Measurements from ENCODE around the gene PRDX3.
"Not testable (repeated sequence)": the region's sequence is repeated elsewhere in the genome, so short reads cannot be mapped to it uniquely, and the experiment has no call there.

The PRDX3 gene

DNA sequence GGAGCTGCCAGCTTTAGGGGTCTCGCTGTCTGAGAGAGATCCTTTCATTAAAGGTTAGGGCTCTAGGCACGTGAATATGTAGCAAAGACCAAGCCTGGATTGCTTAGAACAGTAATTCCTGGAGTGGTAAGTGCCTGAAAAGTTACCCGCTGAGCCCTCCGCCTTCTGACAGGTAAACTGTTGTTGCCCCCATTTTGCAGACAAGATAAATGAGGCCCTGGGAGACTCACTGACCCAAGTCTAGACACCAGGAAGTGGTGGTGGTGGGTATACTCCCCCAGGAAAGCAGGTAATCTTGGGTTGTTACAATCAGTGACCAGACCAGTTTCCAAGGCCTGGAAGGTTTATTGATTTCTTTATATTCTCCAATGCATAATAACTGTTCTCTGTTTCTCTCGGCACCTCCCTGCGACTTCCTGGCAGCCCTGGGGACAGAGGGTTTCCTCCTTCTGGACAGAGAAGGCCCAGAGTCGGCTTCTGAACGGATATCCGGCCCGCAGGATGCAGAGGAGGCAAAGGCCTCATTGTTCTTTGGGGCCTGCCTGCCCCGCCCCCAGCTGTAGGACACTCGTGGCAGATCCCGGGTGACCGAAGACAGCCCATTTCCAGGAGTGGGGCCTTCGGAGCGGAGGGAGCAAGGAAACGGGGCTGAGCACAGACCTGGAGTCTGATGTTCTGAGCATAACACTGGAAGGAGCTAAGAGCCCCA lies 27.4 kb upstream of the PRDX3 start:
- DNase-seq: peak; percentile 57

DNA sequence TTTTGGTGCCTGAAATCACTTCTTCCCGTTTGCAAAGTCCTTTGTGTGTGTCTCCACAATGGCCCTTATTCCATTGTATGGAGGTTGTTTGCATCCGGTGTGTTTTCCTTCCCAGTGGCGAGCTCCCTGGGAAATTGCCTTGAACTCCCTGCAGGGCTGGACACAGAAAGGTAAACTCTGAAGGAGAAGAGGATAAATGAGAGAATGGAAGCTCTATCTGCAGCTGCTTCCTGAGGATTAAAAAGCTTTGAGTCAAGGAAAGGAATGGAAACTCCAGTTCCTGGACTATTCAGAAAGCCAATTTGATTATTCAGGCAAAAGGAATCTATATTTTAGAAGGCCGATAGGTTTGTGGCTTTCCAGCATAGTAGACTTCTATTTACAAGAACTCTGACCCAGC lies 24.4 kb upstream of the PRDX3 start:
- DNase-seq: no peak

- DNase-seq: no peak
These were observed 22.6 kb upstream of the PRDX3 start for GRCh38 chr10:119201233-119201632.

DNA sequence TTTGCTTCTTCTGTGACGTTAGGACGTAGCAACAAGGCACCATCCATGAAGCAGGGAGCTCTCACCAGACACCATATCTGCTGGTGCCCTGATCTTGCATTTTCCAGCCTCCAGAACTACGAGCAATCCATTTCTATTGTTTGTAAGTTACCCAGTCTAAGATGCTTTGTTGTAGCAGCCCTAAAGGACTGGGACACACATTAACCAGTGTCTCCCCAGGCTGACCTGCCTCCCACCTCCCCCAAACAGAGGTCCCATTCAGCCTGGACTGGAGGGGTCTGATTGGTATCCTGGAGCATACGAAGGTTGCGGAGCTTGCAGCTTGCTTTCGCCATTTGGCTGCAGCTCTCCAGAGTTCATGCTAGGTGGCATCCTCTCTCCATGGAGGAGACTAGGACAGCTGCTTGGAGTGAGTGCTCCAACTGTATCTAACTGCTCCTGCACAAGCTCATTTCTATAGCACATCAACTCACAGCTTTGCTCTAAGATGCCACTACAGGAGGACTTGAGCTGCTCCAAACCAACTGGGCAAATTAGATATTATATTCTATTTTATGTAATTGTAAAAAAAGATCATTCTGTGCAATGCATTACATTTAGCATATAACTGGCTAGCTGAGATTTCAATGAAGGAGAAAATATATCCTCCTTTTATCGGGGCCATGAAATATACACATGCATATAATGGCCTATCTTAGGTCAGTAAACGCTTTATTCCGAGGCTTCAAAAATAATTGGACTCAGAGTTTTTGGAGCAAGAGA lies 20.8 kb upstream of the PRDX3 start:
- DNase-seq: no peak

- DNase-seq: peak; percentile 33
These were observed 19.8 kb upstream of the PRDX3 start for GRCh38 chr10:119198438-119198837.

- no peak for DNase-seq
These were observed 19.3 kb upstream of the PRDX3 start for GRCh38 chr10:119197921-119198320.

GRCh38 chr10:119191881-119192280 lies 13.3 kb upstream of the PRDX3 start:
- no peak for DNase-seq

- DNase-seq: no peak
These were observed 12.6 kb upstream of the PRDX3 start for GRCh38 chr10:119190954-119191785.

- DNase-seq: no peak
These were observed 11.7 kb upstream of the PRDX3 start for GRCh38 chr10:119190353-119190752.

- DNase-seq: no peak
These were observed 11.2 kb upstream of the PRDX3 start for GRCh38 chr10:119189811-119190282.

- no peak for DNase-seq
These were observed 5.2 kb upstream of the PRDX3 start for GRCh38 chr10:119183664-119184412.

DNA sequence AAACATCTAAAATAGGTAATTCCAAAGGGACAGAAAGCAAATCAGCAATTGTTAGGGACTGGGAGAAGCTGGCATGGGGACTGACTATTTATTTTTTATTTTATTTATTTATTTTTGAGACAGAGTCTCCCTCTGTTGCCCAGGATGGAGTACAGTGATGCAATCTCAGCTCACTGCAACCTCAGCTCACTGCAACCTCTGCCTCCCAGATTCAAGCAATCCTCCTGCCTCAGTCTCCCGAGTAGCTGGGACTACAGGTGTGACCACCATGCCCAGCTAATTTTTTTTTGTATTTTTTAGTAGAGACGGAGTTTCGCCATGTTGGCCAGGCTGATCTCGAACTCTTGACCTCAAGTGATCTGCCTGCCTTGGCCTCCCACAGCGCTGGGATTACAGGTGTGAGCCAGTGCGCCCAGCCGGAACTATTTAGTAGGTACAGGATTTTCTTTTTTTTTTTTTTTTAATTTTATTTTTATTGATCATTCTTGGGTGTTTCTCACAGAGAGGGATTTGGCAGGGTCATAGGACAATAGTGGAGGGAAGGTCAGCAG lies 2.3 kb upstream of the PRDX3 start:
- DNase-seq: not testable (repeated sequence)

DNA sequence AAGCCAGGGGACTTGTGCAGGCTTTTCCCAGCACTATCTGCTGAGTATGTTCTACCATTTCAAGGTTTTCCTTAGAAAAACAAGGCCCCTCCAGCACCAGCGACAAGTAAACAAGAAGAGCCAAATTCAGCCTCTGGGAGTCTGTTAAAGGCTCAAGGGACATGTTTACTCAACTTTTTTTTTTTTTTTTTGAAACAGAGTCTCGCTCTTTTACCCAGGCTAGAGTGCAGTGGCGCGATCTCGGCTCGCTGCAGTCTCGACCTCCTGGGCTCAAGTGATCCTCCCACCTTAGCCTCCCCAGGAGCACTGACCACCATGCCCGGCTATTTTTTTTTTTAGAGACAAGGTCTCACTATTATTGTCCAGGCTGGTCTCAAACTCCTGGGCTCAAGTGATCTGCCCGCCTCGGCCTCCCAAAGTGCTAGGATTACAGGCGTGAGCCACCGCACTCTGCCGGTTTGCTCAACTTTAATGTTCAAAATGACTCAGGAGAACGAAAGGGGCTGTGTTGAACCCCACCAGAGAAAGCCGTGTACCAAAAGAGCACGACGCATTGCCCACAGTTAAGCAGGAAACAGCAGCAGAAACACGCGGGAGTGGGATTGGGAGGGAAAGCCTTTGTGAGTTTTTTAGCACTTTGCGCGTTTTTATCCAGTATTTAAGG lies 772 bp downstream of the PRDX3 start:
- peak; percentile 50 for DNase-seq

DNA sequence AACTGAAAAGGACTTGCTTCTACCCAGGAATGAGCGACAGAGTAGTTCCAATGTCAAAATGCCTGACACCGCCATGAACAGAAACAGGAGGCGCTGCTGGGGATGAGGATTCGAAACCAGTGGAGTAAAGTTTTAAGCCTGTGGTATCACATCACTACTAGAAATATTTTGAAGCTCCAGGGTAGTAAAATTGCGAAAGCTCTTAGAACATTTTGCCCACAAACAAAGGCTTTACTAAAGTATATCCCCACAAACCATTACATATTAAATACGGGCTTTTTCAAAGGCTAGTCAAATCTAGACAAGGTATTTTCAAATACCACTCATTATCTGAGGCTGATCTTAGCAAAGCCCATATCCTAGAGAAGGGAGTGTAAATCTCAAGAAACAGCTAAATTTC lies 2.4 kb downstream of the PRDX3 start:
- DNase-seq: no peak

GRCh38 chr10:119174109-119174508 lies 4.5 kb downstream of the PRDX3 start:
- no peak for DNase-seq

DNA sequence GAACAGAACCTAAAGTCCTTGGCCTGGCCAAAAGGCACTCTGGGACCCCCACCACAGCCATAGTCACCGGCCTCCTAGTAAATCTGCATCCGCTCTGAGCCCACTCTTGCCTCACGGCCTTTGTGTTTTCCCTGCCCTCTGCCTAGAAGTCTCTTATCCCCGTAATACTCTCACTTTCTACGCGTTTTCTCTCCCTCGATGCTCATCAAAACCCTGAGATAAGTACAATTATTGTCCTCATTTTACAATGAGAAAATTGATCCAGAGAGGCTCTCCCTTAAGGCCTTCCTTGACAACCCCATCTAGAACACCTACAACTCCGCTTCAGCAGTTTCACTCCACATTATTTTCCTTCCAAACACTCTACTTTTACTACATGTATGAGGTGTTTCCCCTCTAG lies 11.6 kb downstream of the PRDX3 start:
- no peak for DNase-seq

DNA sequence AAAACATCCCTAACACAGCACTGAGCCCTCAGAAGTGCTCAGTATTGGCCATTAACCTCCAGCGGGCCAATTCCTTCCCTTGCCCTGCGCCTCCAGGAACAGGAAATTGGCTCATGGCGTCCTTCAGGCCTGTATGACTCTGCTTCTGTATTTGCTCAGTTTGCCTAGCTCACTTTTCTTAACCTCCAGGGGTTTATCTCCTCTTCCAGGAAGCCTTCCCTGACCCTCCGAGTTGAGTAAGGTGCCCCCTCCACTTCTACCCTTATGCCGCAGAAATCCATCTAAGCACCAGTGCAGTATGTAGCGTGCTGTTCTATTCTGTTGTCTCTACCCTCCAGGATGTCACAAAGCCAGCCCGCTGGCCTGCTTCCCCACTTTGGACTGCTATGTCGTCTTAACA lies 12.0 kb downstream of the PRDX3 start:
- DNase-seq: no peak

- no peak for DNase-seq
These were observed 12.5 kb downstream of the PRDX3 start for GRCh38 chr10:119166118-119166500.

DNA sequence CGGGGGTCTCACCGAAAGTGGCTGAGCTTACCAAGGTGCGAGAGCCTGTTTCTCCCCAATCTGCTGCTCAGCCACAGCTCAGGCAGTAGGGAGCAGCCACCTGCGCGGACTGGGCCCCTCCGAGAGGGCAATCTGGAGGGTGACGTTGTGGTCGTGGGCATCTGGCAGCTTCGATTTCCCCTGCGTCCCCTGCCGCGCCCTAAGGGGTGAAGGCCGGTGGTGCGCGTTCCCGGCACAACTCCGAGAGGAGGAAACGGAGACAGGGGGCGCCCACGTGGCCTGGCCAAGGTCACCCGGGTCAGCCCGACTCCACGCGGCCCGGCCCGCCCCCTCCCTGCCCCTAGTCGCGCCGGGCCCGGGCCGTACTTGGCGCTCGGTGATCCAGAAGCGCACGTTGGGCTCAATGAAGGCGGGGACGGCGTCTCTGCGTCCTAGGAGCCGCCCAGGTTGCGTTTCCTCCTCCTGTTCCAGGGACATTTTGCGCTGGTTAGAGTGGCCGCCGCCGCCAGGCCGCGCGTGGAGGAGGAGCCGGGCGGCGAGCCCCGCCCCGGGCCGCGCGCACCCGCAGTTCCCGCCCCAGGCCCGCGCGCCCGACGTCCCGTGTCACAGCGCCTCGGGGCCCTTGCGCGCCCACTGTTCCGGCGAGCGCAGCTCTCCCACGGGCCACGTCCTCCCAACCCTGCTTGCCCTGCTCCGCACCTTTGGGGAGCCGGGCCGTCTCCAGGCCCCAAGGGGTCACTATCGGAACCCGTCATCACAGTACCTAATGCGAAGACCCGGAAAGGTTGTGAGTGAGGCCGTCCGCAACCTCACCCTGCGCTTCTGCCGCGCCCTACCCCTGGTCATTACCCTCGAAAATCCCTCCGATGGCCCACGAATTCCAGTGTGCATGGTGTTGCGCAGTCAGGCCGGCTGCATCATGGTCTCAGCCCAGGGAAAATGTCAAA lies 13.2 kb downstream of the PRDX3 start, which contains the start of gene SFXN4:
Gene SFXN4 (minus strand): TSS at position 544 of the 947 bp plus-strand sequence. CDS start 67 bp downstream, at position 477.
- DNase-seq: peak; percentile 83

DNA sequence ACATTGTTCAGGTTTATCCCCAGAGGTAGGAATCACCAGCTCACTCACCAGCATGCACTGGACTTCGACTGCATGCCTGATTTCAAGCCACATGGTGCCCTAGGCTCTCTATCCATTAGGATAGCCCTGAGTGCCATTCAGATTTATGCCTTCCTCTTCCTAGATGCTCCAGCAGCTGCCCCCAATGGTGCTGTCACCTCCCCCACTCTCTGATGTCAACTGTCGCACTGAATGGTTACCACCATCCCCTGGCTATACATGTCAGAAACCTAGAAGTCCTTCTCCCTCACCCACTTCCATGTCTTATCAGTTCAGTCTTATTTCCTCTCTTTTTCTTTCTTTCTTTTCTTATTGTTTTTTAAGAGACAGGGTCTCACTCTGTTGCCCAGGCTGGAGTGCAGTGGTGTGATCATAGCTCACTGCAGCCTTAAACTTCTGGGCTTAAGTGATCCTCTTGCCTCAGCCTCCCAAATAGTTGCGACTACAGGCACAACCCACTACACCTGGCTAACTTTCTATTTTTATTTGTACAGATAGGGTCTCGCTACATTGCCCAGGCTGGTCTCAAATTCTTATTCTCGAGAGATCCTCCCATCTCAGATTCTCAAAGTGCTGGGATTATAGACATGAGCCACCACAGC lies 16.0 kb downstream of the PRDX3 start:
- no peak for DNase-seq
